Upper lobe of left lung (tissue), 4 donors: Measurements from ENCODE around the gene RUNX1.

Source experiments
- EP300 ChIP-seq, 4 donors: sonication (generic); formaldehyde crosslinking; IDR thresholded peaks; one replicate each; pipeline ENCODE4 v1.5.1; 2017; ENCODE audit warnings: antibody characterized with exemption in 4 of 4, control low read depth in 2 of 4
- POLR2A ChIP-seq, 4 donors: fragments of 450-650 bp; IDR thresholded peaks; one replicate each; pipeline ENCODE4 v1.5.1; 2016 to 2017; ENCODE audit warnings: antibody characterized with exemption in 4 of 4, mild to moderate bottlenecking in 2 of 4
- POLR2AphosphoS5 ChIP-seq, 2 donors: sonication (generic); formaldehyde crosslinking; IDR thresholded peaks; one replicate each; pipeline ENCODE4 v1.5.1; 2017; ENCODE audit warnings: antibody characterized with exemption in 2 of 2
- TF ChIP-seq, protein P1 (sequence below), 6 experiments: fragments of 450-650 bp in 4 of 6; fragments of 200-600 bp in 2 of 6; sonication (generic) in 2 of 6; IDR thresholded peaks; one replicate each; pipeline ENCODE4 v1.5.1; 2016 to 2019; ENCODE audit warnings: antibody characterized with exemption in 6 of 6

DNA sequence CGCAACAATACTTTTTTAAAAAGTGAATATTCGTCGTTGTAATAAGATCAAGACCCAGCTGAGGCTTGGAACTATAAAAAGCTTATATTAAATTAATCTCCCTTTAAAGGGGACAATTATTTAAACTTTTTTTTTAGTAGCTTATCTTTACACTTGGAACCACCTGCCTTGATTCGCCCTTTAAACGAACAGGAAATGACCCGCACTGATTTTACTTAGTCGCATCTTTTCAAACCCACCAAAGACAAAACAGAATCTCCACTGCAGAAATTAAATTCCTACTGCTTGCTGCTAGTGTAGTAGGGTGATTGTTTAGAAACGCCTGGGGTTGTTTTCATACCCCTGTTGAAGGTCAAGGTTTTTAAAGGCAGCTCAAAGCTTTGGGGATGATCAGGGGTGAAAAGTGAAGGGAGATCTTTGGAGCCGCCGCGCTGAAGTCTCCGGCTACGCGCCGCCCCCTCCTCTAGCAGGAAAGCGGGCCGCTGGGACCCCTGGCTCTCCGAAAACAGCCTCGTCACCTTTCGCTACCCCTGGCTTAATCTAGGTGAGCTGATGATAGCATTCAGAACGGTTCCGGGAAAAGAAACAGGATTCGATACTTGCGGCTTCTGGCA lies 163.4 kb downstream of the RUNX1 start:
- TF ChIP-seq, protein P1, sequence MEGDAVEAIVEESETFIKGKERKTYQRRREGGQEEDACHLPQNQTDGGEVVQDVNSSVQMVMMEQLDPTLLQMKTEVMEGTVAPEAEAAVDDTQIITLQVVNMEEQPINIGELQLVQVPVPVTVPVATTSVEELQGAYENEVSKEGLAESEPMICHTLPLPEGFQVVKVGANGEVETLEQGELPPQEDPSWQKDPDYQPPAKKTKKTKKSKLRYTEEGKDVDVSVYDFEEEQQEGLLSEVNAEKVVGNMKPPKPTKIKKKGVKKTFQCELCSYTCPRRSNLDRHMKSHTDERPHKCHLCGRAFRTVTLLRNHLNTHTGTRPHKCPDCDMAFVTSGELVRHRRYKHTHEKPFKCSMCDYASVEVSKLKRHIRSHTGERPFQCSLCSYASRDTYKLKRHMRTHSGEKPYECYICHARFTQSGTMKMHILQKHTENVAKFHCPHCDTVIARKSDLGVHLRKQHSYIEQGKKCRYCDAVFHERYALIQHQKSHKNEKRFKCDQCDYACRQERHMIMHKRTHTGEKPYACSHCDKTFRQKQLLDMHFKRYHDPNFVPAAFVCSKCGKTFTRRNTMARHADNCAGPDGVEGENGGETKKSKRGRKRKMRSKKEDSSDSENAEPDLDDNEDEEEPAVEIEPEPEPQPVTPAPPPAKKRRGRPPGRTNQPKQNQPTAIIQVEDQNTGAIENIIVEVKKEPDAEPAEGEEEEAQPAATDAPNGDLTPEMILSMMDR (IDR thresholded peaks at IDR 0.05): no peak
- no peak for TF ChIP-seq POLR2A (IDR thresholded peaks at IDR 0.05)
- no peak for TF ChIP-seq POLR2AphosphoS5 (IDR thresholded peaks at IDR 0.05)
- no peak for TF ChIP-seq EP300 (IDR thresholded peaks at IDR 0.05)
